ENCODE measurements around the gene SLC41A3.
"Not testable (repeated sequence)": the region's sequence is repeated elsewhere in the genome, so short reads cannot be mapped to it uniquely, and the experiment has no call there.

Gene SLC41A3

GRCh38 chr3:126082362-126083137 is 1.4 kb downstream of the SLC41A3 start:
- no peak for DNase-seq (ENCODE audit: low read depth)

GRCh38 chr3:126081618-126082361 is 2.1 kb downstream of the SLC41A3 start:
- DNase-seq (ENCODE audit: low read depth) = no peak

- no peak for DNase-seq (ENCODE audit: low read depth)
These were observed 3.0 kb downstream of the SLC41A3 start for GRCh38 chr3:126080970-126081369.

DNA sequence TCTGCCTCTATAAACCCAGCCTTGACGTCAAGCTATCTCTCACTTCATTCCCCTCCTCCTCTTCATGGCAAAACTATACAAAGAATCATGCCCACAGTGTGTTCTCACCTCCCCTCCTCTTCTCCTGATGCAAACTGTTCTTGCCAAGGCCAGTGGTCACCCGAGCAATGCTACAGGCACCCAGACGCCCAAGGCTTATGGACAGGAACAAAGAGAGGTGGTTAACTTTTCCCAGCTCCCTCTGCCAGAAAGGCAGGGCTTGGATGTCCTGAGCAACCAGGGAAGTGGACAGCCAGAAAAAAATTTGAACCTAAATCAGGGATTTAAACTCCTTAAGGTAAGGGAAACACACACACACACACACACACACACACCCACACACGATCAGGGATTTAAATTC is 5.1 kb downstream of the SLC41A3 start:
- no peak for DNase-seq (ENCODE audit: low read depth)

GRCh38 chr3:126077754-126078153 is 6.2 kb downstream of the SLC41A3 start:
- DNase-seq (ENCODE audit: low read depth) = no peak

DNA sequence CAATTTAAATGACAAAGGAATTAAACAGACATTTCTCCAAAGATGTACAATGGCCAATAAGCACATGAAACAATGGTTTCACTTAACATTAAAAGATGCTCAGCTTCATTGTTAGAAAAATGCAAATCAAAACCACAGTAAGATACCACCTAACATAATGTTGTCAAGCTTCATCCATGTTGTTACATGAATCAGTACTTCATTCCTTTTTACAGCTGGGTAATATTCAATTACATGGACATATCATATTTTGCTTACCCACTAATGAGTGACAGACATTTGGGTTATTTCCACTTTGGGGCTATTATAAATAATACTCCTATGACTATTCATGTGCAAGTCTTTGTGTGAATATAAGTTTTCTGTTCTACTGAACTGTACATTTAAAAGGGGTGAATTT is 7.8 kb downstream of the SLC41A3 start:
- no peak for DNase-seq (ENCODE audit: low read depth)

DNA sequence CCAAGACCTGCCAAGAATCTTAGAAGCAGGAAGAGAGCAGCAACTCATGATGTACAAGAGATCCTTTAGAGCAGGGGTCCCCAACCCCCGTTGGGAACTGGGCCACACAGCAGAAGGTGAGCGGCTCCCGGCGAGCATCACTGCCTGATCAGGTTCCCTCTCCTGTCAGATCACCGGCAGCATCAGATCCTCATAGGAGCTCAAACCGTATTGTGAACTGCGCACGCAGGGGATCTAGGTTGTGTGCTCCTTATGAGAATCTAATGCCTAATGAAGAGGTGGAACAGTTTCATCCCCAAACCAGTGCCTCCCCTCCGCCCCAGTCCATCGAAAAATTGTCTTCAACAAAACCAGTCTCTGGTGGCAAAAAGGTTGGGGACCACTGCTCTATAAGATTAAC is 13.8 kb downstream of the SLC41A3 start:
- DNase-seq (ENCODE audit: low read depth) = no peak

DNA sequence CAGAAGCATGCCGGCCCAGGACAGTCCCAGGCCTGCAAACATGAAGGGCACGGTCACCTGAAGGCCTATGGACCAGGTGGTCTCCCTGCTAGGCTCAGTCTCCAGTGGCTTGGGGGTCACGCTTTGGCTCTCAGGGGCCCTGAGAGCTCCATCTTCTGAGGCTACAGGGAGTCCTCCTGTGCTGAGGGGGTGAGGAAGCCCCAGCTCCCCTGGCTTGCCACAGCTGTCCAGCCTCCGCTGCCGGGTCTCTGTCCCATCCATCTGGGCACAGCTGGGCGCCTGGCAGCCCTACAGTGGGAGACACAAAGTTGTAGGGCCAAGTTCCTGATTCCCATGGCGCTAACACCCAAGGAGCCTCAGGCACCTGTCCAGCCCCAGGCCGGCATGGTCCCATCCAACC is 16.0 kb downstream of the SLC41A3 start:
- no peak for DNase-seq (ENCODE audit: low read depth)

GRCh38 chr3:126066676-126067075 is 17.2 kb downstream of the SLC41A3 start:
- DNase-seq (ENCODE audit: low read depth) = not testable (repeated sequence)

- no peak for DNase-seq (ENCODE audit: low read depth)
These were observed 18.0 kb downstream of the SLC41A3 start for GRCh38 chr3:126065876-126066275.

GRCh38 chr3:126064627-126065258 is 19.2 kb downstream of the SLC41A3 start:
- DNase-seq (ENCODE audit: low read depth) = no peak

GRCh38 chr3:126063358-126063965 is 20.5 kb downstream of the SLC41A3 start:
- DNase-seq (ENCODE audit: low read depth) = no peak

GRCh38 chr3:126061301-126062032 is 22.5 kb downstream of the SLC41A3 start:
- DNase-seq (ENCODE audit: low read depth) = no peak

- no peak for DNase-seq (ENCODE audit: low read depth)
These were observed 23.2 kb downstream of the SLC41A3 start for GRCh38 chr3:126060613-126061145.

DNA sequence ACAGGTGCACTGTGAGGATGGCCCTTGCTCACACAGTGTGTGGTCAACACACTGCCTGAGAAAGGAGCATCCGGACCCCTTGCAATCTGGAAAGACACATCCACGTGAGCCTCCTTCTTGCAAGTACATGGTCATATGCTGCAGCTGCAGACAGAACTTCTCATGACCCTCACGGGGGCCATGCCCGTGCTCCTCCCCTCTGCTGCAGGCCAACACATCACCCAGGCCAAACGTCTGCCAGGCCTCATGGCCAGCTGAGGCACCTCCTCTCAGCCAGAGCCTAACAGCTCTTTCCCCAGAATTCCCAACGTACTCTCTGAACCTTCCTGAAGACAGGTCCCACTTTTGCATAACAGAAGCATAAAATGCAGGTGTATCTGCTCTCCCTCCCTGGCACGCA is 25.3 kb downstream of the SLC41A3 start:
- no peak for DNase-seq (ENCODE audit: low read depth)

GRCh38 chr3:126057936-126058335 is 26.0 kb downstream of the SLC41A3 start:
- no peak for DNase-seq (ENCODE audit: low read depth)

DNA sequence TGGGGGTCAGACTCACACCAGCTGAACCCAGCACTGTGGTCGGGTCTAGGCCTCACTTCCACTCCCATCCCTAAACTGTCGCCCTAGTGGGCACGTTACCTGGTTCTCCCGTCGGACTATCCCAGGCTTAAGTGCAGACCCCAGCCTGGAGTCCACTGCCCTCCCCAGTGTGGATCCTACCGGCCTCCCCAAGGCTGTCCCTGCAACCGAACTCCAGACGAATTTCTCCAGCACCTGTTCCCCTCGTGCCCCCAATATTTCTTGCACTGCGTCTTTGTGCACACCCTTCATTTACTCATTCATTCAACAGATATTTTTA is 26.5 kb downstream of the SLC41A3 start:
- DNase-seq (ENCODE audit: low read depth) = no peak

DNA sequence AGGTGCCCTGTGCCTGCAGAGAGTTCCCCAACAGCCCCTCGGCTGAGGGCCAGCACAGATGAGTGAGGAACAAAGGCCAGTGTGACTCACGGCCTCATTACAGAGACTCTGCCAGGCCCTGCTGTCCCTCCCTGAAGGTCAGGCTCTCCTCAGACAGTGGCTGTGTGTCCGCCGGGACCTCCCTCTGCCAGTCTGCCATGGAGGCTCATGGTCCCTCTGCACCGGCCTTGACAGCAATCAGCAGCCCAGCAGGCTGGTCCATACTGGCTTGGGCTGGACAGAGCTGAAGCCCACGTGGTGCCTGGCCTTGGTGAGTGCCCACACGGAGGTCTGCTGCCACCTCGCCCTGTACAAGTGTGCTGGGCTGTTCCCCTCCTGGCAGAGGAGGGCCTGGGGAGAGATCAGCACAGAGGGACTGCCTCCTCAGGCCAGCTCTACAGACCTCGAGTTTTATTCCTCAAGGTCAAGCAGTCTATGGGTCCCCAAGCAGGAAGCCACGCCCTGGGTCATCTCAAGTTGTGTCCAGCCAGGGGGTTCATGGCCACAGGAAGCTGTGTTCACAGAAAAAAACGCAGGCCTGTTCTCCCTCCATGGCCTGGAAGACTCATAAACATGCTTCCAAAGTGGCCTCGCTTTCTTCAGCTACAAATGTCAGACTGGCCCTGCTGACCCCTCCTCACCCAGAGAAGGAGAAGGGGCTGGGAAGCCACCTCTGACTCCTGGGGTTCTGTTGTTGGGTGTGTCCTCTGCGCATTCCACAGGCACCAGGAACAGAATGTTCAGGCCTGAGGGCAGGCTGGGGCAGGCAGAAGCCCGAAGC is 27.0 kb downstream of the SLC41A3 start:
- no peak for DNase-seq (ENCODE audit: low read depth)

DNA sequence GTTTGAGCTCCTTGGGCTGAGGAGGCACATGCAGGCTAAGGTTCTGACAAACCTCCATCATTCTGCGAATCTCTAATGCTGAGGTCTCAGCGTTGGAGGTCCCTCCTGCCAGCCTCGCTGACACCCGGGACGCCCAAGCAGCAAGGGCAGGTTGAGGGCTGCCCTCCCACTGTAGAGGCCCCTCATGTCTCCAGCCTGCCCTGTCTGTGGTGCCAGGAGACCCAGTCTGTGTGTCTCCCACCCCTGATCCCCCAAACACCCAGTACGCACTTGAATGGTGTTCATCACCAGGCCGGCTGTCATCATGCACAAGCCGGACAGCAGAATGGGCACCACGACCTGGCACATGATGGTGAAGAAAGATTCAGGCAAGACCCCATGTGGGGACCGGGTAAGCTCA is 27.8 kb downstream of the SLC41A3 start:
- DNase-seq (ENCODE audit: low read depth) = no peak

GRCh38 chr3:126054870-126055269 is 29.1 kb downstream of the SLC41A3 start:
- DNase-seq (ENCODE audit: low read depth) = no peak

Measured in T follicular helper cell (primary cell).